DOHH2 (cell line): ENCODE measurements around the gene GGN.
A peak's percentile ranks its signal among the peaks of the same experiment; 100 is the strongest.

Experiments
- H3F3A ChIP-seq: fragments of 200-600 bp; sonication (generic), shearing (Covaris generic); 2 replicates; pipeline ENCODE4 v1.6.0; 2016; ENCODE audit warnings: antibody characterized with exemption, mild to moderate bottlenecking; ENCODE audit not compliant: control insufficient read depth, insufficient read depth
- H3K27ac ChIP-seq: fragments of 200-600 bp; sonication (generic); 2 replicates; pipeline ENCODE4 v1.5.1; 2014; ENCODE audit warnings: low read depth, mild to moderate bottlenecking, low read length, moderate library complexity
- H3K27me3 ChIP-seq: fragments of 200-600 bp; sonication (generic); 2 replicates; pipeline ENCODE4 v1.6.1; 2014; ENCODE audit warnings: mild to moderate bottlenecking, low read length, mixed read lengths; ENCODE audit not compliant: control insufficient read depth
- H3K36me3 ChIP-seq: fragments of 200-600 bp; sonication (generic); 2 replicates; pipeline ENCODE4 v1.6.1; 2014; ENCODE audit warnings: mild to moderate bottlenecking, low read length, moderate library complexity, mixed read lengths; ENCODE audit not compliant: control insufficient read depth
- H3K4me1 ChIP-seq: fragments of 200-600 bp; sonication (generic); 2 replicates; pipeline ENCODE4 v1.6.1; 2014; ENCODE audit warnings: mild to moderate bottlenecking, low read length, mixed read lengths; ENCODE audit not compliant: control insufficient read depth
- H3K4me2 ChIP-seq: fragments of 200-600 bp; sonication (generic); 2 replicates; pipeline ENCODE4 v1.6.0; 2014; ENCODE audit warnings: mild to moderate bottlenecking, low read length, moderate library complexity
- H3K4me3 ChIP-seq: fragments of 200-600 bp; sonication (generic); 2 replicates; pipeline ENCODE4 v1.5.1; 2014; ENCODE audit warnings: mild to moderate bottlenecking, low read length, mixed read lengths
- H3K79me2 ChIP-seq: fragments of 200-600 bp; sonication (generic); 2 replicates; pipeline ENCODE4 v1.6.1; 2014; ENCODE audit warnings: mild to moderate bottlenecking, low read length, mixed read lengths; ENCODE audit not compliant: control insufficient read depth
- H3K9me2 ChIP-seq: fragments of 200-600 bp; sonication (generic); replicated peaks from 2 replicates; pipeline ENCODE4 v1.6.1; 2014; ENCODE audit warnings: mild to moderate bottlenecking, low read length, mixed read lengths; ENCODE audit not compliant: control insufficient read depth
- H3K9me3 ChIP-seq: fragments of 200-600 bp; sonication (generic); 2 replicates; pipeline ENCODE4 v1.6.1; 2014; ENCODE audit warnings: antibody characterized with exemption, low read length, mixed read lengths; ENCODE audit not compliant: control insufficient read depth, insufficient read depth
- H4K20me1 ChIP-seq: fragments of 200-600 bp; sonication (generic); 2 replicates; pipeline ENCODE4 v1.6.0; 2014; ENCODE audit warnings: low read depth, mild to moderate bottlenecking, antibody characterized with exemption, low read length, moderate library complexity; ENCODE audit not compliant: control insufficient read depth, insufficient read depth
- CTCF ChIP-seq: fragments of 200-600 bp; sonication (generic); IDR thresholded peaks from one replicate; pipeline ENCODE4 v1.5.1; 2014; ENCODE audit warnings: antibody characterized with exemption, mild to moderate bottlenecking, low read depth, low read length; ENCODE audit not compliant: poor library complexity, severe bottlenecking
- EZH2phosphoT487 ChIP-seq: fragments of 200-600 bp; sonication (generic); IDR thresholded peaks from 2 replicates; pipeline ENCODE4 v1.6.1; 2017; ENCODE audit warnings: borderline replicate concordance, mild to moderate bottlenecking, antibody characterized with exemption, low read length, moderate library complexity, mixed read lengths

GGN gene

DNA sequence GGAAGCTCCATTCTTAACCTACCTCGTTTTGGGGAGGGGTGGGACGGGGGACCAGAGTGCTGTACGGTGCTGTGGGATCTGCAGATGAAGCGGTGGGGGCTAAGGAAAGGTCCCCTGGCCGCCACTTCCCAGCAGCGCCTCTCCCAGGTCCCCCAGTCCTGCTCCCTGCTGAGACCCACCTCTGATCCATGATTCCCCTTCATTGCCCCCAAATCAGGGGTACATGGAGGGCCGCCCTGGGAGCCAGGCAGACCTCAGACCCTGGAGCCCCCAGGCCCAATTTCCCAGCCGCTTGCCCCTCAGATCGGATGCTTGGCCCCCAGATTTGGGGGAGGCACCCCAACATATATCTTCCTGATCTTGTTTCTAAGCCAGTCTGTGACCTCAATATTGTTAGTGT, 11.2 kb upstream of the GGN start:
- H3K4me1 ChIP-seq, result peaks cover 7% of the 10 kb centered on the region
- H3K4me3 ChIP-seq, result no peak overlapping the region
- no peaks in the 10 kb centered on the region for H3F3A ChIP-seq
- H3K9me3 ChIP-seq, result no peaks in the 10 kb centered on the region
- peaks cover 22% of the 10 kb centered on the region for H3K27me3 ChIP-seq
- H3K4me2 ChIP-seq, result no peak overlapping the region
- no peak for TF ChIP-seq EZH2phosphoT487
- no peak for TF ChIP-seq CTCF
- H3K27ac ChIP-seq, result no peak overlapping the region
- H3K9me2 ChIP-seq, result no peaks in the 10 kb centered on the region
- H3K36me3 ChIP-seq, result no peaks in the 10 kb centered on the region
- peaks cover 2% of the 10 kb centered on the region; the same call in 1 of the 2 replicates for H3K79me2 ChIP-seq
- no peaks in the 10 kb centered on the region for H4K20me1 ChIP-seq

- no peak overlapping the region for H3K27ac ChIP-seq
- no peaks in the 10 kb centered on the region for H3K36me3 ChIP-seq
- no peaks in the 10 kb centered on the region for H4K20me1 ChIP-seq
- H3F3A ChIP-seq, result no peaks in the 10 kb centered on the region
- no peak overlapping the region for H3K4me3 ChIP-seq
- H3K79me2 ChIP-seq, result no peaks in the 10 kb centered on the region
- no peaks in the 10 kb centered on the region for H3K9me2 ChIP-seq
- TF ChIP-seq CTCF, result no peak
- TF ChIP-seq EZH2phosphoT487, result no peak
- no peaks in the 10 kb centered on the region; the same call in 1 of the 2 replicates for H3K4me1 ChIP-seq
- no peaks in the 10 kb centered on the region for H3K9me3 ChIP-seq
- H3K4me2 ChIP-seq, result peak overlapping the region; percentile 18; the same call in 1 of the 2 replicates
- H3K27me3 ChIP-seq, result peaks cover 47% of the 10 kb centered on the region
These were observed 7.7 kb upstream of the GGN start for GRCh38 chr19:38395381-38396114.

- Histone ChIP-seq H3K27ac (no peak overlapping the region), H3K27me3 (peaks cover 56% of the 10 kb centered on the region), H4K20me1 (no peaks in the 10 kb centered on the region), H3K36me3 (no peaks in the 10 kb centered on the region), H3K9me2 (no peaks in the 10 kb centered on the region), H3K4me2 (peak overlapping the region; percentile 27; the same call in 1 of the 2 replicates), H3F3A (no peaks in the 10 kb centered on the region), H3K79me2 (no peaks in the 10 kb centered on the region), H3K4me1 (no peaks in the 10 kb centered on the region; the same call in 1 of the 2 replicates), H3K4me3 (no peak overlapping the region), H3K9me3 (no peaks in the 10 kb centered on the region)
- TF ChIP-seq EZH2phosphoT487 (no peak), CTCF (no peak)
These were observed 6.7 kb upstream of the GGN start for GRCh38 chr19:38394488-38394887.
